Caco-2 (cell line): ENCODE data around the gene AP4M1. TPM values are rescaled to one million over a fixed set of nuclear protein-coding genes. Genes with fewer than 3 reads are reported as not detected.

Experiments
- BruUV-seq: library from RNA; stranded (reverse); fragments of 400-500 nt; replicated peaks from 2 replicates; lab custom pipeline; 2021; lab: Mats Ljungman, UMichigan
- CTCF ChIA-PET: fragments of 300-600 bp; sonication (Branson Sonifier 250); formaldehyde crosslinking; loops from one replicate; lab custom pipeline; 2022; ENCODE audit warnings: antibody characterized with exemption; lab: Charles Lee
- POLR2A ChIA-PET: fragments of 300-600 bp; sonication (Branson Sonifier 250); formaldehyde crosslinking; loops from one replicate; lab custom pipeline; 2022; ENCODE audit warnings: antibody characterized with exemption; lab: Charles Lee
- DNase-seq, 2 experiments: peaks; one replicate each; pipeline versions ENCODE4 v3.0.0 to v3.0.0-alpha.2; 2020 to 2022
- H3K27me3 ChIP-seq: replicated peaks from 2 replicates; pipeline ENCODE4 v1.6.0; 2011; ENCODE audit warnings: low read length; ENCODE audit not compliant: control insufficient read depth, insufficient read depth
- H3K36me3 ChIP-seq: 2 replicates; pipeline ENCODE4 v1.5.1; 2011; ENCODE audit warnings: low read length; ENCODE audit not compliant: control insufficient read depth, insufficient read depth
- H3K4me1 ChIP-seq: fragments of 250-450 bp; sonication (Bioruptor Pico); 2 replicates; pipeline ENCODE4 v1.5.1; 2020; ENCODE audit warnings: mild to moderate bottlenecking
- H3K4me3 ChIP-seq: 2 replicates; pipeline ENCODE4 v1.5.1; 2011; ENCODE audit warnings: low read depth, mild to moderate bottlenecking, control low read depth, low read length
- H3K9me3 ChIP-seq: fragments of 250-450 bp; sonication (Bioruptor Pico); 2 replicates; pipeline ENCODE4 v1.5.1; 2020; ENCODE audit warnings: mild to moderate bottlenecking, moderate library complexity
- H3K27ac Mint-ChIP-seq: one replicate; pipeline ENCODE4 v1.8.0; 2022; ENCODE audit warnings: mixed read lengths; ENCODE audit not compliant: unreplicated experiment
- H3K27me3 Mint-ChIP-seq: one replicate; pipeline ENCODE4 v1.8.0; 2022; ENCODE audit warnings: mixed read lengths; ENCODE audit not compliant: insufficient read depth, unreplicated experiment
- H3K36me3 Mint-ChIP-seq: one replicate; pipeline ENCODE4 v1.8.0; 2022; ENCODE audit warnings: mild to moderate bottlenecking, mixed read lengths; ENCODE audit not compliant: insufficient read depth, unreplicated experiment
- H3K4me1 Mint-ChIP-seq: one replicate; pipeline ENCODE4 v1.8.0; 2022; ENCODE audit warnings: low read depth, mixed read lengths; ENCODE audit not compliant: unreplicated experiment
- H3K4me3 Mint-ChIP-seq: one replicate; pipeline ENCODE4 v1.8.0; 2022; ENCODE audit warnings: mild to moderate bottlenecking, moderate library complexity, mixed read lengths; ENCODE audit not compliant: unreplicated experiment
- H3K9me3 Mint-ChIP-seq: one replicate; pipeline ENCODE4 v1.8.0; 2022; ENCODE audit warnings: mixed read lengths; ENCODE audit not compliant: unreplicated experiment
- CTCF ChIP-seq, 2 experiments: fragments of 200-600 bp in 1 of 2; IDR thresholded peaks; 1 replicate in 1 of 2; 2 replicates in 1 of 2; pipeline versions ENCODE4 v1.5.1 to v1.8.0; 2011 to 2022; ENCODE audit warnings: antibody characterized with exemption in 1 of 2, control low read depth in 1 of 2, inconsistent platforms in 1 of 2, low read depth in 1 of 2, low read length in 1 of 2, mild to moderate bottlenecking in 1 of 2, moderate library complexity in 1 of 2; ENCODE audit not compliant: insufficient read depth in 1 of 2, severe bottlenecking in 1 of 2, unreplicated experiment in 1 of 2
- intact Hi-C: fragments of 100-400 bp; cut with micrococcal nuclease; formaldehyde crosslinking; loops from one replicate; pipeline ENCODE4 v1.10.0; 2022; ENCODE audit not compliant: unreplicated experiment
- total RNA-seq: library from RNA; stranded (reverse); gene quantifications from 2 replicates; pipeline ENCODE4 v1.2.3, GENCODE V29; 2022

AP4M1 gene
- total RNA-seq, 1 experiment from 2014 or later: 16.2 TPM

DNA sequence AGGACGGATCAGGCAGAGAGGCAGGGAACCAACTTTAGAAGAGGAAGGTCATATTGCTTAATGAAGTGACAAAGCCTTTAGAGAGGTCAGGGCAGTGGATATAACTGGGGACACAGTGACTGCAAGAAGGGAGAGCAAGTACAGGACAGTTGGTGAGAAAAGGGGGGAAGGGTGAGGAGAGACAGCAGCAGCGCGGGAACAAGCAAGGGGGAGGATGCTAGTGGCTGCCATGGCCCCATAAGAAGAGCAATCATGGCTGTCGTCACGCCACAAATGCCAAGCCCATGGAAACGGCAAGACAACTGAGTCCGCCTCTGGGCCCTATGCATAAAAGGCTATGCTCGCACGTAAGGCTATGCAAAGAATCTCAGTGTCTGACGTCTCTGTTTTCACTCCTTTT, 29.0 kb upstream of the AP4M1 start:
- no peaks in the 10 kb centered on the region for H3K4me1 ChIP-seq
- Mint-ChIP-seq H3K4me3 (no peak overlapping the region), H3K36me3 (peaks cover 91% of the 10 kb centered on the region), H3K4me1 (no peaks in the 10 kb centered on the region), H3K27ac (no peak overlapping the region), H3K27me3 (no peaks in the 10 kb centered on the region), H3K9me3 (peaks cover 34% of the 10 kb centered on the region)
- no peak for DNase-seq
- no peaks in the 10 kb centered on the region for H3K27me3 ChIP-seq
- POLR2A ChIA-PET: no interaction called here
- no TSS peak for BruUV-seq
- H3K36me3 ChIP-seq: peaks cover 42% of the 10 kb centered on the region
- no peak for TF ChIP-seq CTCF (IDR thresholded peaks at IDR 0.05; ENCODE audit: insufficient read depth in 1 of 2, low read depth in 1 of 2, low read length in 1 of 2, severe bottlenecking in 1 of 2, unreplicated experiment in 1 of 2)
- intact Hi-C loops: no loop called here
- CTCF ChIA-PET: no interaction called here
- no peak overlapping the region for H3K4me3 ChIP-seq
- H3K9me3 ChIP-seq: peaks cover 38% of the 10 kb centered on the region

DNA sequence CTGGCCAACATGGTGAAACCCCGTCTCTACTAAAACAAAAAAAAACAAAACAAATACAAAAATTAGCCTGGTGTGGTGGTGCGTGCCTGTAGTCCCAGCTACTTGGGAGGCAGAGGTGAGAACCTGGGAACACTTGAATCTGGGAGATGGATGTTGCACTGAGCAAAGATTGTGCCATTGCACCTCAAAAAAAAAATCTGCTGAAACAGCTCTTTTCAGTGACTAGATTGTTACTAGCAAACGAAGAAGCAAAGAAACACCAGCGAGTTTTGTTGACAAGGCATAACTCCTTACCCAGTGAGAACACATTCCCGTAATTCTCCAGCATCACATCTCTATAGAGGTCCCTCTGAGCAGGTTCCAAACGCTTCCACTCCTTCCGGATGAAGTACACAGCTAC, 26.6 kb upstream of the AP4M1 start:
- H3K4me3 ChIP-seq: no peak overlapping the region
- H3K9me3 ChIP-seq: peaks cover 38% of the 10 kb centered on the region
- POLR2A ChIA-PET: no interaction called here
- H3K27ac Mint-ChIP-seq: no peak overlapping the region
- no TSS peak for BruUV-seq
- H3K27me3 ChIP-seq: no peaks in the 10 kb centered on the region
- peaks cover 7% of the 10 kb centered on the region for H3K4me1 Mint-ChIP-seq
- H3K27me3 Mint-ChIP-seq: no peaks in the 10 kb centered on the region
- intact Hi-C loops: no loop called here
- CTCF ChIA-PET: no interaction called here
- peaks cover 34% of the 10 kb centered on the region for H3K9me3 Mint-ChIP-seq
- H3K4me1 ChIP-seq: peaks cover 15% of the 10 kb centered on the region
- no peak for DNase-seq
- no peak for TF ChIP-seq CTCF (IDR thresholded peaks at IDR 0.05; ENCODE audit: insufficient read depth in 1 of 2, low read depth in 1 of 2, low read length in 1 of 2, severe bottlenecking in 1 of 2, unreplicated experiment in 1 of 2)
- H3K36me3 ChIP-seq: peaks cover 40% of the 10 kb centered on the region
- H3K36me3 Mint-ChIP-seq: peaks cover 99% of the 10 kb centered on the region
- no peak overlapping the region for H3K4me3 Mint-ChIP-seq

- CTCF ChIA-PET: no interaction called here
- TF ChIP-seq CTCF (IDR thresholded peaks at IDR 0.05; ENCODE audit: insufficient read depth in 1 of 2, low read depth in 1 of 2, low read length in 1 of 2, severe bottlenecking in 1 of 2, unreplicated experiment in 1 of 2): no peak
- peaks cover 97% of the 10 kb centered on the region for H3K36me3 Mint-ChIP-seq
- no peak overlapping the region for H3K27ac Mint-ChIP-seq
- peaks cover 38% of the 10 kb centered on the region for H3K9me3 ChIP-seq
- H3K4me3 ChIP-seq: no peak overlapping the region
- POLR2A ChIA-PET: no interaction called here
- intact Hi-C loops: no loop called here
- no peak for DNase-seq
- H3K4me1 ChIP-seq: peaks cover 20% of the 10 kb centered on the region
- peaks cover 7% of the 10 kb centered on the region for H3K4me1 Mint-ChIP-seq
- H3K27me3 ChIP-seq: no peaks in the 10 kb centered on the region
- no TSS peak for BruUV-seq
- no peak overlapping the region for H3K4me3 Mint-ChIP-seq
- H3K27me3 Mint-ChIP-seq: no peaks in the 10 kb centered on the region
- H3K9me3 Mint-ChIP-seq: peaks cover 30% of the 10 kb centered on the region
- H3K36me3 ChIP-seq: peaks cover 35% of the 10 kb centered on the region
Measured at GRCh38 chr7:100075418-100075817, 26.0 kb upstream of the AP4M1 start.
